ENCODE results near the gene MCM5. TPM values are rescaled to one million over a fixed set of nuclear protein-coding genes. Genes with fewer than 3 reads are reported as not detected.

Gene MCM5
- total RNA-seq, 2 donors from 2014 or later: 7.9 to 9.3 TPM

DNA sequence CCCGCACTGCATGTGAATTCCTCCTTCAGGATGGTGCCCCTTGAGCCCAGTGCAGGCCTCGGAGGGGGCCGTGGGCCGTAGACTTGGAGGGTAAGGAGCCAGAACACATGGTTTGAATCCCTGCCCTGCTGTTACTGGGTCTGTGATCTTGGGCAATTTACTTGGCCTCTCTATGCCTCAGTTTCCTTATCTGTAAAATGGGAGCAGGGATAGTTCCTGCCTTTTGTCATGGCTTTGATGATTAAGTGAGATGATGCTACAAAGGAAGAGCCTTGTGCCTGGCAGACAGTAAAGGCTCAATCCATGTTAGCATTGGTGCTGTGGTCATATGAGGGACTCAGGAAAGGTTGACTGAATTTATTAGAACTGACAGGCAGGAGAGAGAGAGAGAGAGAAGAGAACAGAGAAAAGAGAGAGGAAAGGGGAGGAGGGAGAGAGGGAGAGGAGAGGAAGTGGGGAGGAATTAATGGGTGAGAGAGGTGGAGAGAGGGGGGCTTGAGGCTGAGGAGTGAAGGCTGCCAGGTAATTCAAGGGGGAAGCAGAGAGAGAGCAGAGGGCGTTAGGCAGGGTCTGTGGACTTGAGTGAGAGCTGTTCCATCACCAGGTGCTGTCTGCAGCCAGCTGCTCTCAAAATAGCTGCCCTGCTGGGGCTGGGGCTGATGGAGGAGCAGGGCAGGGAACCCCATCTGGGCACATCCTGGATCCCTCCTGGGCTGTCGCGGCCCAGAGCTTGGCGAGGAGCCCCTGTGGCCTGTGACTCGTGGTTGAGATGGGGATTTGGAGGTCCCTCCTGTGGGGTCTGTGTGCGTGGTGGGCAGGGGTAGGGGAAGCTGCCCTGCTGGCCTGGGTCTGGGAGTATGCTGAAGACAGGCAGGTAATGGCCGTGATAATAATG, 44.1 kb downstream of the MCM5 start:
- intact Hi-C loops (cut with DNase I): no loop called here
- Histone ChIP-seq H3K4me1 (no peaks in the 10 kb centered on the region), H3K4me3 (no peak overlapping the region), H3K36me3 (replicated peaks in 1 of 2; ENCODE audit: insufficient read depth in 1 of 2, low read depth in 2 of 2) (no peaks in the 10 kb centered on the region), H3K9me3 (no peaks in the 10 kb centered on the region), H3K27ac (no peak overlapping the region), H3K27me3 (no peaks in the 10 kb centered on the region)
- no peak for ATAC-seq
- WGBS, 2 donors: 75 to 80% methylated on average over 7 to 11 of the region's 11 CpGs
- TF ChIP-seq CTCF (IDR thresholded peaks at IDR 0.05) (no peak), POLR2A (IDR thresholded peaks at IDR 0.05) (no peak)
- DNase-seq: no peak

- Histone ChIP-seq H3K27me3 (no peaks in the 10 kb centered on the region), H3K27ac (no peak overlapping the region), H3K4me1 (no peaks in the 10 kb centered on the region), H3K4me3 (no peak overlapping the region), H3K36me3 (replicated peaks in 1 of 2; ENCODE audit: insufficient read depth in 1 of 2, low read depth in 2 of 2) (no peaks in the 10 kb centered on the region), H3K9me3 (no peaks in the 10 kb centered on the region)
- intact Hi-C loops (cut with DNase I): no loop called here
- ATAC-seq (no peak), DNase-seq (no peak)
- WGBS, 2 donors: 87 to 89% methylated on average over 13 of the region's 13 CpGs
- TF ChIP-seq POLR2A (IDR thresholded peaks at IDR 0.05) (no peak), CTCF (IDR thresholded peaks at IDR 0.05) (no peak)
These were observed 44.9 kb downstream of the MCM5 start for GRCh38 chr22:35444685-35445399.

- no peaks in the 10 kb centered on the region for H3K36me3 ChIP-seq (replicated peaks in 1 of 2; ENCODE audit: insufficient read depth in 1 of 2, low read depth in 2 of 2)
- intact Hi-C loops (cut with DNase I): no loop called here
- no peak for TF ChIP-seq CTCF (IDR thresholded peaks at IDR 0.05)
- TF ChIP-seq POLR2A (IDR thresholded peaks at IDR 0.05): no peak
- H3K27ac ChIP-seq: no peak overlapping the region
- ATAC-seq (no peak), DNase-seq (no peak)
- H3K4me1 ChIP-seq: no peaks in the 10 kb centered on the region
- WGBS, 2 donors: 64 to 72% methylated on average over 4 of the region's 4 CpGs
- H3K9me3 ChIP-seq: no peaks in the 10 kb centered on the region
- H3K4me3 ChIP-seq: no peak overlapping the region
- no peaks in the 10 kb centered on the region for H3K27me3 ChIP-seq
These were observed 46.0 kb downstream of the MCM5 start for GRCh38 chr22:35445933-35446332.

DNA sequence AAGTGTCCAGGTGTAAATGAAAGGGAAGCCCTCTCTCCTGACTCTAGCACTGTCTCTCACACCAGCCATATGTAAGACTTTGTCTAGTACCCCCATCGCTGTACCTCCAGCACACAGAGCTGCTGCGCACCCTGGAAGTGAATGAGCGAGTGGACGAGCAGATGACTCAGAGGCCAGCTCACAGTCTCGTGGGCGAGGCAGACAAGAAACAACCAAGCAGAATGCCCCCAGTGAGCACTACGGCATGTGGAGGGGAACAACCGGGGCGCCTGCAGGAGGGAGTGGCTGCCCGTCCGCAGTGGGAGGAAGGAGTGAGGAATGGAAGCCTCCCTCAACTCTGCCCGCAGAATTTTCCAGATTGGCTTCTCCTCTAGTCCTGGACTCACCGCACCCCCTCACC, 46.4 kb downstream of the MCM5 start:
- Histone ChIP-seq H3K9me3 (no peaks in the 10 kb centered on the region), H3K27ac (no peak overlapping the region), H3K4me3 (no peak overlapping the region), H3K4me1 (no peaks in the 10 kb centered on the region), H3K27me3 (no peaks in the 10 kb centered on the region), H3K36me3 (replicated peaks in 1 of 2; ENCODE audit: insufficient read depth in 1 of 2, low read depth in 2 of 2) (no peaks in the 10 kb centered on the region)
- ATAC-seq (no peak), DNase-seq (no peak)
- no peak for TF ChIP-seq CTCF (IDR thresholded peaks at IDR 0.05)
- TF ChIP-seq POLR2A (IDR thresholded peaks at IDR 0.05): no peak
- WGBS, 2 donors: 89 to 92% methylated on average over 13 of the region's 13 CpGs
- intact Hi-C loops (cut with DNase I): no loop called here
